Naive B cell (primary cell): ENCODE results near the gene RLIM. TPM values are rescaled to one million over a fixed set of nuclear protein-coding genes. Genes with fewer than 3 reads are reported as not detected.

Experiments used
- polyA plus RNA-seq, 6 donors: library from polyadenylated mRNA; unstranded; fragments of 300-500 nt; fragmentation: Illumina TruSeq; gene quantifications; one replicate each; pipeline ENCODE4 v1.2.3, GENCODE V29; 2021; ENCODE audit warnings: low read depth in 6 of 6

The RLIM gene
- polyA plus RNA-seq, 6 donors from 2014 or later = 6.7 to 12.0 (median 9.6) TPM

Other genes starting within 250 kb of the RLIM start
- gene SLC16A2, start 193.1 kb downstream of the RLIM start, polyA plus RNA-seq = under 1 TPM in 1 of 6 donors, not detected in 5; 0.15 TPM